Heart right ventricle (tissue), 16 donors: ENCODE measurements around the gene ZNF488. TPM values are rescaled to one million over a fixed set of nuclear protein-coding genes. Genes with fewer than 3 reads are reported as not detected.
A peak's percentile ranks its signal among the peaks of the same experiment; 100 is the strongest.

Source experiments
- ATAC-seq, 8 donors: fragments of 200-7000 bp; cut with Tn5 transposase; one replicate each; pipeline ENCODE4 v1.9.1; 2020; ENCODE audit warnings: mild to moderate bottlenecking in 8 of 8, moderate library complexity in 8 of 8, moderate number of reproducible peaks in 1 of 8
- DNase-seq, 2 donors: peaks; one replicate each; pipeline ENCODE4 v3.0.0-alpha.2; 2020
- H3K27ac ChIP-seq, 10 donors: fragments of 200-600 bp; sonication (generic) in 2 of 10; one replicate each; pipeline versions ENCODE4 v1.5.0 to v1.8.0; 2020 to 2022; ENCODE audit warnings: mild to moderate bottlenecking in 3 of 10
- H3K27me3 ChIP-seq, 7 donors: fragments of 200-600 bp; one replicate each; pipeline ENCODE4 v1.8.0; 2021 to 2022; ENCODE audit warnings: mild to moderate bottlenecking in 2 of 7
- H3K36me3 ChIP-seq, 9 donors: fragments of 200-600 bp; sonication (generic) in 1 of 9; one replicate each; pipeline versions ENCODE4 v1.5.0 to v1.8.0; 2020 to 2022; ENCODE audit warnings: mild to moderate bottlenecking in 2 of 9
- H3K4me1 ChIP-seq, 9 donors: fragments of 200-600 bp; sonication (generic) in 1 of 9; one replicate each; pipeline versions ENCODE4 v1.5.0 to v1.8.0; 2020 to 2022; ENCODE audit warnings: mild to moderate bottlenecking in 4 of 9
- H3K4me3 ChIP-seq, 10 donors: fragments of 200-600 bp; sonication (generic) in 2 of 10; one replicate each; pipeline versions ENCODE4 v1.5.0 to v1.8.0; 2020 to 2022; ENCODE audit warnings: mild to moderate bottlenecking in 7 of 10, moderate library complexity in 2 of 10
- H3K9me3 ChIP-seq, 11 donors: fragments of 200-600 bp in 10 of 11; sonication (generic) in 2 of 11; one replicate each; pipeline versions ENCODE4 v1.5.0 to v1.8.0; 2013 to 2022; ENCODE audit warnings: mild to moderate bottlenecking in 2 of 11, control low read depth in 1 of 11, moderate library complexity in 1 of 11
- WGBS, 2 donors: extraction: QIAGEN DNeasy Blood & Tissue Kit; methylation state at CpG; one replicate each; pipeline ENCODE4 v1.1.7; 2013; ENCODE audit warnings: inconsistent platforms in 1 of 2; 5-methylcytosine and 5-hydroxymethylcytosine counted together
- intact Hi-C, 10 donors: fragments of 100-400 bp; cut with DNase I; formaldehyde crosslinking; loops; one replicate each; pipeline versions ENCODE4 v1.11.1 to v1.14.2; 2022
- long read RNA-seq, 3 donors: library from polyadenylated mRNA; unstranded; transcript quantifications; one replicate each; pipeline ENCODE4 v2.0.0, GENCODE V29; 2020 to 2021
- polyA plus RNA-seq, 2 donors: library from polyadenylated mRNA; stranded (reverse); fragments of 200-250 nt; gene quantifications; one replicate each; pipeline ENCODE4 v1.2.3, GENCODE V29; 2013
- total RNA-seq, 10 donors: library from RNA; stranded (reverse); fragmentation: NEBNext Ultra II Directional in 3 of 10; extraction: Animal tissue kit (Norgen Biotek cat#: 25700) in 3 of 10; gene quantifications; one replicate each; pipeline versions ENCODE4 v1.2.1 to v1.2.4, GENCODE V29; 2021 to 2023
- TF ChIP-seq, protein P1 (sequence below), 9 donors: fragments of 200-600 bp; sonication (generic) in 2 of 9; IDR thresholded peaks; one replicate each; pipeline versions ENCODE4 v1.5.0 to v1.8.0; 2021 to 2022; ENCODE audit warnings: antibody characterized with exemption in 9 of 9, mild to moderate bottlenecking in 5 of 9, moderate library complexity in 1 of 9
- donor health status: Arrhythmogenic right ventricular cardiomyopathy.
- donor health status: ischemic (EF 13 %, LVEDD 7.1; RV severe dilation, severe dysfunction).
- donor health status: healthy with polysubstance abuse.
- donor health status: DM: no; HTN: yes; CAD: no.
- donor health status: DM: no; HTN: no; CAD: no.
- donor health status: ischemic (EF 25% LVEDD 6.9; RV normal size, moderate dysfunction).
- donor health status: ischemic (EF 25% LVEDD 5.7; RV mildly dilated, moderate dysfunction).
- donor health status: healthy.
- donor health status: DM: yes; HTN: yes; CAD: no.
- donor health status: Ischemic cardiomyopathy.
- donor health status: ischemic (EF 35%, LVEDD 5.7; RV mildly dilated, moderate dysfunction).
- donor health status: nonischemic (EF 11% LVEDD 7.7; RV severe dilation, severe dysfunction).
- donor health status: DM: yes; HTN: yes; CAD: no.
- donor health status: PGD.
- donor health status: ischemic (EF 29% LVEDD 5.4; RV normal size, mild dysfunction).
- donor health status: nonischemic (EF 23%, LVEDD 6.1; RV moderate dilation, normal function).

Gene ZNF488, protein sequence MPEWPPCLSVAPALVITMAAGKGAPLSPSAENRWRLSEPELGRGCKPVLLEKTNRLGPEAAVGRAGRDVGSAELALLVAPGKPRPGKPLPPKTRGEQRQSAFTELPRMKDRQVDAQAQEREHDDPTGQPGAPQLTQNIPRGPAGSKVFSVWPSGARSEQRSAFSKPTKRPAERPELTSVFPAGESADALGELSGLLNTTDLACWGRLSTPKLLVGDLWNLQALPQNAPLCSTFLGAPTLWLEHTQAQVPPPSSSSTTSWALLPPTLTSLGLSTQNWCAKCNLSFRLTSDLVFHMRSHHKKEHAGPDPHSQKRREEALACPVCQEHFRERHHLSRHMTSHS
- under 1 TPM in 4 of 10 donors, not detected in 6; 0.05 to 0.14 (median 0.11) TPM for total RNA-seq
- under 1 TPM in 1 of 2 donors, not detected in 1; 0.06 TPM for polyA plus RNA-seq
- long read RNA-seq, donor 1 = 0 reads
- long read RNA-seq, donor 2 = 0 reads
- long read RNA-seq, donor 3 = 0 reads

DNA sequence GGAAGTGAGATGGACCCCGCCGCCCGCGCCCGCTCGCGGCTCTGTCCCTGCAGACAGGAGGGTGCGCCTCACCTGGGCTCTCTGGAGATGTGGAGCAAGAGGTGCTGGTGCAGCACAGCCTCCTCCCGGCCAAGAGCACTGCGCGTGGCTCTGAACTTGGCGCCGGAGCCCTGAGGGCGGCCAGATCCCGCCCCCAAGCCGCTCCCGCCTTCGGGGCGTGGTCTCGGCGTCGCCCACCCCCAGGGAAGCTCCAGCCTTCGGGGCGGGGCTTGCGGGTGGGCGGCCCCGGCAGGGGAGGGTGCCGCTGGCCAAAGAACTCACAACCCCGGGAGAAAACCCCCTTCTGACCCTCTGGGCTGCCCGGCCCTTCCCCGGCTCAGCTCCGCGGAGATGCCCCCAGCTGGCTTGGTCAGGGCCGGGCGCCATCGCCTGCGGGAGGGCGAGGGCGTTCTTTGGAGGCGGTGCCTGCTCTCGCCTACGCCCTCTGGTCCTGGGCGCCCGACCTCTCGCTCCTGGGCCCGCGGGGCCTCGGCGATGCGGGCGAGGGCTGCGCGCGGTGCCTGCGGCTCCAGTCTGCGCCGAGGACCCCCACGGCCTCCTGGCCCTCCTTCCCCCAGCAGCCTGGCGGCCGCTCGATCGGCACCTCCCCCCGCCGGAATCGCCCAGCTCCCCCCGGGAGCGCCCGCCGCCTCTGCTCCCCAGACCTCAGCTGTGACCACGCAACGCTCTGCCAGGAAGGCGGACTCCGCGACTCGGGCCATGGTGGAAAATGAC lies at the start of gene ZNF488:
TSS of gene ZNF488 (minus strand) at position 146 of the 774 bp plus-strand sequence. CDS start 15,464 bp downstream, outside the sequence.
- TF ChIP-seq, protein P1, sequence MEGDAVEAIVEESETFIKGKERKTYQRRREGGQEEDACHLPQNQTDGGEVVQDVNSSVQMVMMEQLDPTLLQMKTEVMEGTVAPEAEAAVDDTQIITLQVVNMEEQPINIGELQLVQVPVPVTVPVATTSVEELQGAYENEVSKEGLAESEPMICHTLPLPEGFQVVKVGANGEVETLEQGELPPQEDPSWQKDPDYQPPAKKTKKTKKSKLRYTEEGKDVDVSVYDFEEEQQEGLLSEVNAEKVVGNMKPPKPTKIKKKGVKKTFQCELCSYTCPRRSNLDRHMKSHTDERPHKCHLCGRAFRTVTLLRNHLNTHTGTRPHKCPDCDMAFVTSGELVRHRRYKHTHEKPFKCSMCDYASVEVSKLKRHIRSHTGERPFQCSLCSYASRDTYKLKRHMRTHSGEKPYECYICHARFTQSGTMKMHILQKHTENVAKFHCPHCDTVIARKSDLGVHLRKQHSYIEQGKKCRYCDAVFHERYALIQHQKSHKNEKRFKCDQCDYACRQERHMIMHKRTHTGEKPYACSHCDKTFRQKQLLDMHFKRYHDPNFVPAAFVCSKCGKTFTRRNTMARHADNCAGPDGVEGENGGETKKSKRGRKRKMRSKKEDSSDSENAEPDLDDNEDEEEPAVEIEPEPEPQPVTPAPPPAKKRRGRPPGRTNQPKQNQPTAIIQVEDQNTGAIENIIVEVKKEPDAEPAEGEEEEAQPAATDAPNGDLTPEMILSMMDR (IDR thresholded peaks at IDR 0.05) = peak in 2 of 9 donors; percentile 4 to 13
- 1% methylated on average over 67 to 75 of the region's 75 CpGs for WGBS, 2 donors
- Histone ChIP-seq H3K27ac (peak within 1 kb of the TSS in 9 of 10 donors; percentile 45 to 88 (median 75)), H3K4me3 (peak within 1 kb of the TSS; percentile 57 to 96 (median 78)), H3K36me3 (no peaks in the 10 kb centered on the region), H3K27me3 (peaks cover 0 to 23% (median 3%) of the 10 kb centered on the region in 7 donors), H3K4me1 (peaks cover 0 to 12% (median 7%) of the 10 kb centered on the region in 9 donors), H3K9me3 (no peaks in the 10 kb centered on the region)
- intact Hi-C loops = loop anchor here in 2 of 10 donors (2.0 to 5.0 kb wide), 2 partner anchors 18 to 1102 kb away; no protein-coding TSS in a partner anchor
- ATAC-seq = peak; percentile 98 to 99 (median 99)
- peak; percentile 78 to 86 for DNase-seq

DNA sequence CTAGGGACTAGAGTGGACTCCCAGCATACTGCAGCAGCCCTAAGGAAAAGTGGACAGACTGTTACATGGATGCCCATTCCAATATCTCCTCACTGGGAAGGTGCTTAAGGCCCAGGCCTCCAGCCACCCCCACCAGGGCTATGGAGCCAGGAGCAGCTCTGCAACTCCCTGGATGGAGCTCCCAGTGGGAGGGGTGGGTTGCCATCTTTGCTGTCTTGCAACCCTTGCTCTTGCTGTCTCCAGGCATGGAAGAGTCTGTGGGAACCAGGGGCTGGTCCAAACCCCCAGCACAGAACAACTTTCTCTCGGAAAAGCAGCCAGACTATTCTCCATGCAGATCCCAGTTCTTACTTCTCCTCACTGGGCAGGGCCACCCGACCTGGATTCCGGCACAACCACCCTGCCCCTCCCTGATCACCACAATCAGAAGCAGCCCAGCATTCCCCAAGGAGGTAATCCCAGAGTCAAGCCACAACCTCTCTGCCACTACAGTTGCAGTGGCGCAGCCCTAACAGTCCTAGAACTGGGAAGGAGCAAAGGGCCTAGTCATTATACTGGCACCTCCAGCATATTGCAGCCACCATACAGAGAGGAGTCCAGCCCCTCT lies 41.8 kb upstream of the ZNF488 start:
- 89 to 95% methylated on average over 4 of the region's 4 CpGs for WGBS, 2 donors
- no peak for DNase-seq
- H3K36me3 ChIP-seq = no peaks in the 10 kb centered on the region
- no peaks in the 10 kb centered on the region for H3K4me1 ChIP-seq
- TF ChIP-seq, protein P1 (IDR thresholded peaks at IDR 0.05) = no peak
- no peak for ATAC-seq
- H3K4me3 ChIP-seq = no peak overlapping the region
- peaks cover 0 to 12% (median 0%) of the 10 kb centered on the region in 11 donors for H3K9me3 ChIP-seq
- intact Hi-C loops = no loop called here
- H3K27me3 ChIP-seq = peaks cover 0 to under 1% (median 0%) of the 10 kb centered on the region in 7 donors
- no peak overlapping the region for H3K27ac ChIP-seq

DNA sequence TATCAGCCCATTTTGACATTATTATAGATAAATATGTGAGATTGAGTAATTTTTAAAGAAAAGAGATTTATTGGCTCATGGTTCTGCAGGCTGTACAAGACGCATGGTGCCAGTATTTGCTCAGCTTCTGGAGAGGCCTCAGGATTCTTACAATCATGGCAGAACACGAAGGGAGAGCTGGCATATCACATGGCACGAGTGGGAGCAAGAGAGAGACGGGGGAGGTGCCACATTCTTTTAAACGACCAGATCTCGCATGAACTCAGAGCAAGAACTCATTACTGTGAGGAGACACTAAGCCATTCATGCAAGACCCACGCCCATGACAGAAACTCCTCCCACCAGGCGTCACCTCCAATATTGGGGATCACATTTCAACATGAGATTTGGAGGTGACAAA lies 40.1 kb upstream of the ZNF488 start:
- Histone ChIP-seq H3K4me3 (no peak overlapping the region), H3K27me3 (no peaks in the 10 kb centered on the region), H3K36me3 (no peaks in the 10 kb centered on the region), H3K9me3 (peaks cover 0 to 11% (median 0%) of the 10 kb centered on the region in 11 donors), H3K4me1 (no peaks in the 10 kb centered on the region), H3K27ac (no peak overlapping the region)
- no peak for ATAC-seq
- no peak for DNase-seq
- intact Hi-C loops = no loop called here
- 63 to 65% methylated on average over 8 of the region's 8 CpGs for WGBS, 2 donors
- TF ChIP-seq, protein P1 (IDR thresholded peaks at IDR 0.05) = no peak

DNA sequence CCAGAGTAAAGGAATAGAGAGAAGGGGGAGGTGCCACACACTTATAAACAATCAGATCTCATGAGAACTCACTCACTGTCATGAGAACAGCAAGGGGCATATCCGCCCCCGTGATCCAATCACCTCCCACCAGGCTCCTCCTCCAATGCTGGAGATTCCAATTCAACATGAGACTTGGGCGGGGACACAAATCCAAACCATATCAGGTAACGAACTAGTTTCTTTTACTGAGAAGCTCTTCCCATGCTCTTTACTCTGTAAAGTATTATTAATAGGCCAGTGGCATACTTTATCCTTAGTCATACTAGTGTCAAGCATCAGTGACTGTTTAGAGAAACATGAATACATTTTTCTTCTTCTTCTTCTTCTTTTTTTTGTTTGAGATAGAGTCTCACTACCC lies 39.4 kb upstream of the ZNF488 start:
- Histone ChIP-seq H3K27me3 (no peaks in the 10 kb centered on the region), H3K36me3 (no peaks in the 10 kb centered on the region), H3K4me1 (no peaks in the 10 kb centered on the region), H3K9me3 (peaks cover 0 to 4% (median 0%) of the 10 kb centered on the region in 11 donors), H3K27ac (no peak overlapping the region), H3K4me3 (no peak overlapping the region)
- ATAC-seq (no peak), DNase-seq (no peak)
- 77 to 78% methylated on average over 4 of the region's 4 CpGs for WGBS, 2 donors
- intact Hi-C loops = no loop called here
- TF ChIP-seq, protein P1 (IDR thresholded peaks at IDR 0.05) = no peak
